ENCODE data around the gene ASXL1. TPM values are rescaled to one million over a fixed set of nuclear protein-coding genes. Genes with fewer than 3 reads are reported as not detected.

Gene ASXL1
- total RNA-seq, 3 donors from 2014 or later (not counting 1 experiment from before 2014, with no cell fraction given), result 106 to 125 (median 108) TPM

DNA sequence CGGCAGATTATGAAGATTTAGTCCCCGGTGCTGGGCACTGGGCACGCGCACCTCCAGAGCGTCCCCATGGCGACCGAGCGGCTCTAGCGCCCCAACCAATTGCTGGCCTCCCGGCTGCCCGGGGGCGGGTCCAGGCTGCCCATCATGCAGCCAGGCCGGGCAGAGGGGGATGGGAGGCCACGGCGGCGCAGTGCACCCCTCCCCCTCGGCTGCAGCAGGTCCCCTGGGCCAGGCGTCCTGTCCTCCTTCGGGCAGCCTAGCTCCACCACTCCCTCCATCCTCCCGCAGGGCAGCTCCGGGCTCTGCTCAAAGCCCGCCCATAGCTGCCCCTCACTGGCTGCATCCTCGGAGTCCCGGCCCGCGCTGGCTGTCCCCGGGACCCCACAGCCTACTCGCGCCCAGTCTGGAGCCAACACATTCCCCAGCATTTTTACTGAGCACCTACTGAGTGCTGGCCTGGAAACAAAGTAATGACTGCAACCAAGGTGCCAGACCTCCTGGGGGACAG is 99.4 kb downstream of the ASXL1 start:
- Mint-ChIP-seq H3K36me3 (no peaks in the 10 kb centered on the region), H3K27ac (peak overlapping the region in 1 of 2 donors; percentile 65), H3K4me1 (peaks cover 18 to 37% of the 10 kb centered on the region in 2 donors), H3K4me3 (peak overlapping the region; percentile 63), H3K9me3 (no peaks in the 10 kb centered on the region), H3K27me3 (ENCODE audit: low read depth in 2 of 2) (no peaks in the 10 kb centered on the region)
- Histone ChIP-seq H3K27me3 (ENCODE audit: control insufficient read depth, insufficient read depth, low read length) (no peaks in the 10 kb centered on the region), H3K9me3 (ENCODE audit: control insufficient read depth, insufficient read depth, low read length) (no peaks in the 10 kb centered on the region), H3K36me3 (ENCODE audit: control insufficient read depth, insufficient read depth, low read length) (peaks cover 50% of the 10 kb centered on the region), H3K4me3 (ENCODE audit: low read length) (no peak overlapping the region), H3K27ac (ENCODE audit: low read length) (no peak overlapping the region), H3K4me1 (ENCODE audit: control insufficient read depth, insufficient read depth, low read length) (peaks cover 28% of the 10 kb centered on the region)
- intact Hi-C loops (cut with micrococcal nuclease), result no loop called here
- TF ChIP-seq, protein P1, sequence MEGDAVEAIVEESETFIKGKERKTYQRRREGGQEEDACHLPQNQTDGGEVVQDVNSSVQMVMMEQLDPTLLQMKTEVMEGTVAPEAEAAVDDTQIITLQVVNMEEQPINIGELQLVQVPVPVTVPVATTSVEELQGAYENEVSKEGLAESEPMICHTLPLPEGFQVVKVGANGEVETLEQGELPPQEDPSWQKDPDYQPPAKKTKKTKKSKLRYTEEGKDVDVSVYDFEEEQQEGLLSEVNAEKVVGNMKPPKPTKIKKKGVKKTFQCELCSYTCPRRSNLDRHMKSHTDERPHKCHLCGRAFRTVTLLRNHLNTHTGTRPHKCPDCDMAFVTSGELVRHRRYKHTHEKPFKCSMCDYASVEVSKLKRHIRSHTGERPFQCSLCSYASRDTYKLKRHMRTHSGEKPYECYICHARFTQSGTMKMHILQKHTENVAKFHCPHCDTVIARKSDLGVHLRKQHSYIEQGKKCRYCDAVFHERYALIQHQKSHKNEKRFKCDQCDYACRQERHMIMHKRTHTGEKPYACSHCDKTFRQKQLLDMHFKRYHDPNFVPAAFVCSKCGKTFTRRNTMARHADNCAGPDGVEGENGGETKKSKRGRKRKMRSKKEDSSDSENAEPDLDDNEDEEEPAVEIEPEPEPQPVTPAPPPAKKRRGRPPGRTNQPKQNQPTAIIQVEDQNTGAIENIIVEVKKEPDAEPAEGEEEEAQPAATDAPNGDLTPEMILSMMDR (IDR thresholded peaks at IDR 0.05), result no peak
- 65% methylated on average over 29 of the region's 29 CpGs for WGBS (ENCODE audit: insufficient coverage)
- DNase-seq, result no peak
- ATAC-seq, result peak in 1 of 3 donors; percentile 50

DNA sequence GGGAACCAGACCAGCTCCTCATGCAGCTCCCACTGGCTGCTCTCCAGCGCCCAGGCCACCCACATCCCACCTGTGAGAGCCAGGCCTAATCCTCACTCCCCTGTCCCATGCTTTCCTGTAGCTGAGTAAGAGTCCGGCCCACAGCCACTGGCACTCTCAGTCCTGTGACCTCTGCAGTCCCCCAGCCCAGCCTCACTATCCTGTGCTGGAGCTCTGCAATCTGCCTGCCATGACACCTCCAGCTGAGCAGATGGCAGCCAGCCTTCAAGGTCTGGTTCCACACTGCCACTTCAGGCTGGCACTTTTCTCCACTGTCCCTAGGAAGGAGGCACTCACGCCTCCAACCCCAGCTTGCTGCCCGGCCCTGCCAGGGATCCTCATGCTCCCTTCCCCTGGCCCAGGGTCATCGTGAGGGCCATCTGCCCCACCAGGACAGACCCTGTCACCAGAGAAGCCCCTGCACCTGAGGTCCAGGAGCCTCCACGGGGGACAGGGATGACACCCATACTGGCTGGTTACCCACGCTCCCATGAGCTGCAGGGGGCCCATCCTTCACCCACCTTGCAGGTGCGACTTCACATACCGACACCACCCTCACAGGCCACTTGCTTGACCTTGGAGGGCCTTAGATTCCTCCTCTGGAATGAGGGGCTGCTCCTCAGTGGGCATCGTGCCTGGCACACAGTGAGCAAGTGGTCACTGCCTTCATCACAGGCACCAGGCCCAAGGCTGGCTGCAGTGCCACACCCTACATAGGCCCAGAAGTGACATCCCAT is 100.1 kb downstream of the ASXL1 start:
- H3K9me3 ChIP-seq (ENCODE audit: control insufficient read depth, insufficient read depth, low read length), result no peaks in the 10 kb centered on the region
- Mint-ChIP-seq H3K9me3 (no peaks in the 10 kb centered on the region), H3K4me3 (peak overlapping the region; percentile 63), H3K27ac (peak overlapping the region; percentile 65 to 78), H3K27me3 (ENCODE audit: low read depth in 2 of 2) (no peaks in the 10 kb centered on the region), H3K36me3 (no peaks in the 10 kb centered on the region), H3K4me1 (peaks cover 18 to 32% of the 10 kb centered on the region in 2 donors)
- H3K27me3 ChIP-seq (ENCODE audit: control insufficient read depth, insufficient read depth, low read length), result no peaks in the 10 kb centered on the region
- TF ChIP-seq, protein P1 (IDR thresholded peaks at IDR 0.05), result no peak
- 92% methylated on average over 10 of the region's 10 CpGs for WGBS (ENCODE audit: insufficient coverage)
- no peak for ATAC-seq
- no peak overlapping the region for H3K27ac ChIP-seq (ENCODE audit: low read length)
- no peak for DNase-seq
- H3K36me3 ChIP-seq (ENCODE audit: control insufficient read depth, insufficient read depth, low read length), result peaks cover 43% of the 10 kb centered on the region
- H3K4me3 ChIP-seq (ENCODE audit: low read length), result no peak overlapping the region
- peaks cover 28% of the 10 kb centered on the region for H3K4me1 ChIP-seq (ENCODE audit: control insufficient read depth, insufficient read depth, low read length)
- intact Hi-C loops (cut with micrococcal nuclease), result no loop called here

DNA sequence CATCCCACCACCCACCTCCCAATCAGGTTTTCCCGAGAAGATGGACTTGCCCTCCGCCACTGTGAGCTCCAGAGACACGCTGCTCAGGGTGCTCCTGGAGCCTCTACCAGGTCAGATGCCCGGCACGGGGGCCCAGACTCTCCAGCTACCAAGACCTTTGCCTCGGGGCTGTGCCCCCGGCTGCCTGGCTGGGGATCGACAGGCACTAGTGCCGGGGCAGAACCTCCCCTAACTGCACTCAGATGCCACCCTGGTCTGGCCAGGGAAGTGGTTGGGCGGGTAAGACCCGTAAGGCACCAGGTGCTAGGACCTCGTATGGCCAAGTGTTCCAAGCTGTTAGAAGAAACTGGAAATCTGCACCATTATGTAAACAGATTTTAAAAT is 100.7 kb downstream of the ASXL1 start:
- Mint-ChIP-seq H3K27ac (peak overlapping the region; percentile 65 to 78), H3K9me3 (no peaks in the 10 kb centered on the region), H3K27me3 (ENCODE audit: low read depth in 2 of 2) (no peaks in the 10 kb centered on the region), H3K4me1 (peaks cover 18 to 32% of the 10 kb centered on the region in 2 donors), H3K36me3 (no peaks in the 10 kb centered on the region), H3K4me3 (no peak overlapping the region)
- ATAC-seq (no peak), DNase-seq (no peak)
- Histone ChIP-seq H3K4me3 (ENCODE audit: low read length) (no peak overlapping the region), H3K9me3 (ENCODE audit: control insufficient read depth, insufficient read depth, low read length) (no peaks in the 10 kb centered on the region), H3K36me3 (ENCODE audit: control insufficient read depth, insufficient read depth, low read length) (peaks cover 37% of the 10 kb centered on the region), H3K27ac (ENCODE audit: low read length) (no peak overlapping the region), H3K27me3 (ENCODE audit: control insufficient read depth, insufficient read depth, low read length) (no peaks in the 10 kb centered on the region), H3K4me1 (ENCODE audit: control insufficient read depth, insufficient read depth, low read length) (peaks cover 28% of the 10 kb centered on the region)
- TF ChIP-seq, protein P1 (IDR thresholded peaks at IDR 0.05), result no peak
- intact Hi-C loops (cut with micrococcal nuclease), result no loop called here
- 93% methylated on average over 12 of the region's 12 CpGs for WGBS (ENCODE audit: insufficient coverage)
